Right lobe of liver (tissue), 6 donors: ENCODE results near the gene GCSAM. TPM values are rescaled to one million over a fixed set of nuclear protein-coding genes. Genes with fewer than 3 reads are reported as not detected.

ENCODE experiments used
- ATAC-seq, 4 donors: fragments of 200-7000 bp; cut with Tn5 transposase; one replicate each; pipeline ENCODE4 v1.9.1; 2020; ENCODE audit warnings: mild to moderate bottlenecking in 4 of 4, moderate library complexity in 4 of 4
- DNase-seq, 3 donors: peaks; one replicate each; pipeline ENCODE4 v3.0.0-alpha.2; 2020
- H3K27ac ChIP-seq, 3 donors: fragments of 200-600 bp; one replicate each; pipeline ENCODE4 v1.8.0; 2022
- H3K27me3 ChIP-seq, 2 donors: fragments of 200-600 bp; one replicate each; pipeline ENCODE4 v1.8.0; 2022
- H3K36me3 ChIP-seq, 4 donors: fragments of 200-600 bp; sonication (generic) in 1 of 4; one replicate each; pipeline versions ENCODE4 v1.5.1 to v1.8.0; 2017 to 2022; ENCODE audit warnings: control low read depth in 1 of 4
- H3K4me1 ChIP-seq, 4 donors: fragments of 200-600 bp; sonication (generic) in 1 of 4; one replicate each; pipeline versions ENCODE4 v1.5.1 to v1.8.0; 2017 to 2022; ENCODE audit warnings: control low read depth in 1 of 4
- H3K4me3 ChIP-seq, 3 donors: fragments of 200-600 bp; one replicate each; pipeline ENCODE4 v1.8.0; 2022
- H3K9me3 ChIP-seq, 4 donors: fragments of 200-600 bp; sonication (generic) in 1 of 4; one replicate each; pipeline versions ENCODE4 v1.5.1 to v1.8.0; 2017 to 2022; ENCODE audit warnings: control low read depth in 1 of 4
- CTCF ChIP-seq, 4 donors: fragments of 200-600 bp in 3 of 4; fragments of 450-650 bp in 1 of 4; IDR thresholded peaks; one replicate each; pipeline versions ENCODE4 v1.5.1 to v1.8.0; 2016 to 2022; ENCODE audit warnings: antibody characterized with exemption in 4 of 4, mild to moderate bottlenecking in 2 of 4
- POLR2A ChIP-seq: fragments of 450-650 bp; IDR thresholded peaks from one replicate; pipeline ENCODE4 v1.6.1; 2017; ENCODE audit warnings: antibody characterized with exemption, mild to moderate bottlenecking
- WGBS: methylation state at CpG from one replicate; pipeline ENCODE4 v1.1.6; 2018; ENCODE audit warnings: low coverage, low lambda C conversion rate; ENCODE audit not compliant: insufficient coverage; ENCODE audit errors: missing lambda C conversion rate; 5-methylcytosine and 5-hydroxymethylcytosine counted together
- intact Hi-C, 2 donors: fragments of 100-400 bp; cut with DNase I; formaldehyde crosslinking; loops; one replicate each; pipeline versions ENCODE4 v1.11.2 to v1.14.1; 2022
- total RNA-seq, 6 experiments: library from RNA; depleted of rRNA in 2 of 6; stranded (reverse); fragments of >200 nt in 2 of 6; fragmentation: NEBNext Ultra II Directional in 3 of 6; extraction: Animal tissue kit (Norgen Biotek cat#: 25700) in 3 of 6; gene quantifications; one replicate each; pipeline versions ENCODE4 v1.1.0 to v1.2.4, GENCODE V29; 2016 to 2023
- donor health status: DM: no; HTN: yes; CAD: no.
- donor health status: DM: no; HTN: no; CAD: no.
- donor health status: DM: no; HTN: no; CAD: no.
- donor health status: DM: no; HTN: yes; CAD: no.
- donor health status: DM: no; HTN: yes; CAD: no.

GCSAM gene
- total RNA-seq, 6 experiments from 2014 or later = 0.12 to 0.18 TPM; not detected in 4

- no peak for TF ChIP-seq POLR2A
- no peak for TF ChIP-seq CTCF (IDR thresholded peaks at IDR 0.05)
- ATAC-seq (no peak), DNase-seq (no peak)
- Histone ChIP-seq H3K27ac (no peak overlapping the region), H3K36me3 (no peaks in the 10 kb centered on the region), H3K4me3 (no peak overlapping the region), H3K27me3 (no peaks in the 10 kb centered on the region), H3K4me1 (peaks cover 0 to 5% (median 0%) of the 10 kb centered on the region in 4 donors), H3K9me3 (no peaks in the 10 kb centered on the region)
- intact Hi-C loops = no loop called here
- WGBS = 64% methylated on average over 5 of the region's 5 CpGs
Measured at GRCh38 chr3:112124907-112125607, 8.0 kb downstream of the GCSAM start.

GRCh38 chr3:112123548-112123947 lies 9.5 kb downstream of the GCSAM start:
- Histone ChIP-seq H3K9me3 (peaks cover 0 to 4% (median 0%) of the 10 kb centered on the region in 4 donors), H3K36me3 (no peaks in the 10 kb centered on the region), H3K4me1 (peaks cover 0 to 5% (median 0%) of the 10 kb centered on the region in 4 donors), H3K4me3 (no peak overlapping the region), H3K27me3 (no peaks in the 10 kb centered on the region), H3K27ac (no peak overlapping the region)
- WGBS = 57% methylated on average over 2 of the region's 2 CpGs
- TF ChIP-seq POLR2A (no peak), CTCF (IDR thresholded peaks at IDR 0.05) (no peak)
- intact Hi-C loops = no loop called here
- DNase-seq = no peak
- ATAC-seq = no peak

- ATAC-seq (no peak), DNase-seq (no peak)
- no peaks in the 10 kb centered on the region for H3K27me3 ChIP-seq
- H3K27ac ChIP-seq = no peak overlapping the region
- peaks cover 0 to 4% (median 0%) of the 10 kb centered on the region in 4 donors for H3K9me3 ChIP-seq
- no peak overlapping the region for H3K4me3 ChIP-seq
- H3K4me1 ChIP-seq = peaks cover 0 to 5% (median 0%) of the 10 kb centered on the region in 4 donors
- TF ChIP-seq CTCF (IDR thresholded peaks at IDR 0.05) = no peak
- no peak for TF ChIP-seq POLR2A
- intact Hi-C loops = no loop called here
- no peaks in the 10 kb centered on the region for H3K36me3 ChIP-seq
Measured at GRCh38 chr3:112122870-112123269, 10.2 kb downstream of the GCSAM start.

- H3K4me1 ChIP-seq = peaks cover 0 to 5% (median 0%) of the 10 kb centered on the region in 4 donors
- H3K9me3 ChIP-seq = peaks cover 0 to 4% (median 0%) of the 10 kb centered on the region in 4 donors
- no peak overlapping the region for H3K4me3 ChIP-seq
- DNase-seq = no peak
- no peaks in the 10 kb centered on the region for H3K27me3 ChIP-seq
- intact Hi-C loops = no loop called here
- ATAC-seq = peak in 2 of 4 donors; percentile 27 to 40
- no peak overlapping the region for H3K27ac ChIP-seq
- no peaks in the 10 kb centered on the region for H3K36me3 ChIP-seq
- TF ChIP-seq CTCF (IDR thresholded peaks at IDR 0.05) = no peak
- no peak for TF ChIP-seq POLR2A
- WGBS = 47% methylated on average over 2 of the region's 2 CpGs
Measured at GRCh38 chr3:112121577-112122547, 11.2 kb downstream of the GCSAM start.
